Neural crest cell (in vitro differentiated cells): ENCODE data around the gene HES3. TPM values are rescaled to one million over a fixed set of nuclear protein-coding genes. Genes with fewer than 3 reads are reported as not detected.
A peak's percentile ranks its signal among the peaks of the same experiment; 100 is the strongest.

ENCODE experiments used
- DNase-seq: peaks from one replicate; pipeline ENCODE4 v3.0.0; 2021; ENCODE audit warnings: low read depth, mixed read lengths, low spot score
- H3K27ac Mint-ChIP-seq: one replicate; pipeline ENCODE4 v1.8.0; 2021; ENCODE audit warnings: mild to moderate bottlenecking, mixed read lengths; ENCODE audit not compliant: unreplicated experiment
- H3K27me3 Mint-ChIP-seq: 2 replicates; pipeline ENCODE4 v1.8.0; 2021; ENCODE audit warnings: low read depth, mild to moderate bottlenecking, mixed read lengths
- H3K36me3 Mint-ChIP-seq: 2 replicates; pipeline ENCODE4 v1.8.0; 2021; ENCODE audit warnings: low read depth, mild to moderate bottlenecking, mixed read lengths
- H3K4me1 Mint-ChIP-seq: 2 replicates; pipeline ENCODE4 v1.8.0; 2021; ENCODE audit warnings: mixed read lengths
- H3K4me3 Mint-ChIP-seq: one replicate; pipeline ENCODE4 v1.8.0; 2021; ENCODE audit warnings: mild to moderate bottlenecking, mixed read lengths
- H3K9me3 Mint-ChIP-seq: 2 replicates; pipeline ENCODE4 v1.8.0; 2021; ENCODE audit warnings: mixed read lengths
- CTCF ChIP-seq: fragments of 200-600 bp; sonication (generic); conservative IDR thresholded peaks from 2 replicates; pipeline ENCODE4 v1.5.0; 2021; ENCODE audit warnings: antibody characterized with exemption, mild to moderate bottlenecking
- total RNA-seq: library from RNA; stranded (reverse); gene quantifications from 2 replicates; pipeline ENCODE4 v1.2.1, GENCODE V29; 2021

Gene HES3
- total RNA-seq, 1 donor from 2014 or later = 23.6 TPM

- no peaks in the 10 kb centered on the region for H3K9me3 Mint-ChIP-seq
- no peaks in the 10 kb centered on the region for H3K27me3 Mint-ChIP-seq
- peaks cover 11% of the 10 kb centered on the region for H3K36me3 Mint-ChIP-seq
- H3K4me3 Mint-ChIP-seq = no peak overlapping the region
- H3K27ac Mint-ChIP-seq = peak overlapping the region; percentile 92
- DNase-seq = no peak
- TF ChIP-seq CTCF = no peak
- peaks cover 13% of the 10 kb centered on the region for H3K4me1 Mint-ChIP-seq
These were observed 50.3 kb downstream of the HES3 start for GRCh38 chr1:6294080-6294889.

- Mint-ChIP-seq H3K4me1 (peaks cover 13% of the 10 kb centered on the region), H3K4me3 (no peak overlapping the region), H3K27ac (peak overlapping the region; percentile 92), H3K9me3 (no peaks in the 10 kb centered on the region), H3K36me3 (peaks cover 11% of the 10 kb centered on the region), H3K27me3 (no peaks in the 10 kb centered on the region)
- TF ChIP-seq CTCF = no peak
- no peak for DNase-seq
These were observed 51.0 kb downstream of the HES3 start for GRCh38 chr1:6294890-6295556.

Other genes with a start within 250 kb of the HES3 start
- gene KCNAB2, start 198.3 kb upstream of the HES3 start, total RNA-seq = 8.3 and 9.0 TPM in 2 replicates
- gene CHD5, start 63.9 kb upstream of the HES3 start, total RNA-seq = 0.16 and 0.98 TPM in 2 replicates
- gene RPL22, start 44.6 kb upstream of the HES3 start, total RNA-seq = 479 and 516 TPM in 2 replicates
- gene RNF207, start 38.1 kb upstream of the HES3 start, total RNA-seq = 3.8 and 4.9 TPM in 2 replicates
- 85.4 and 92.8 TPM in 2 replicates for gene ICMT, start 8.2 kb upstream of the HES3 start, total RNA-seq
- 28.1 and 28.7 TPM in 2 replicates for gene GPR153, start 16.9 kb downstream of the HES3 start, total RNA-seq
- gene ACOT7, start 149.6 kb downstream of the HES3 start, total RNA-seq = 107 and 110 TPM in 2 replicates
- gene HES2, start 175.7 kb downstream of the HES3 start, total RNA-seq = 0.07 TPM in 1 of 2 replicates, not detected in the other
- gene ESPN, start 180.6 kb downstream of the HES3 start, total RNA-seq = 1.7 and 4.3 TPM in 2 replicates
- gene TNFRSF25, start 222.0 kb downstream of the HES3 start, total RNA-seq = 23.4 and 26.1 TPM in 2 replicates
- gene PLEKHG5, start 247.5 kb downstream of the HES3 start, total RNA-seq = 28.9 and 31.7 TPM in 2 replicates